ENCODE data around the gene SLC39A10. TPM values are rescaled to one million over a fixed set of nuclear protein-coding genes. Genes with fewer than 3 reads are reported as not detected.

Gene SLC39A10
- total RNA-seq, 1 donor from 2014 or later, result 72.7 TPM

DNA sequence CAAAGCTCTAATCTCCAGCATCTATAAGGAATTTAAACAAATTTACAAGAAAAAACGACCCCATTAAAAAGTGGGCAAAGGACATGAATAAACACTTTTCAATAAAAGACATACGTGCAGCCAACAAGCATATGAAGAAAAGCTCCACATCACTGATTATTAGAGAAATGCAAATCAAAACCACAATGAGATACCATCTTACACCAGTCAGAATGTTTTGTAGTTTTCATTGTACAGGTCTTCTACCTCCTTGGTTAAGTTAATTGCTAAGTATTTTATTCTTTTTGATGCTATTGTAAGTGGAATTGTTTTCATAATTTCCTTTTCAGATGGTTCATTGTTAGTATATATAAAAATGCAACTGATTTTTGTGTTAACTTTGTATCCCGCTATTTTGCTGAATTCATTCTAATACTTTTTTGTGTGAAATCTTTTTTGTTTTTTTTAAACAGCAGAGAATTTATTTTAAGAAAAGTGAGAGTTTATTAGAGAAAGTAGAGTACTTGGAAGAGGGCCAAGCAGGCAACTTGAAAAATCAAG lies 40.7 kb downstream of the SLC39A10 start:
- peaks cover 5% of the 10 kb centered on the region for H3K4me1 Mint-ChIP-seq
- DNase-seq (ENCODE audit: low read depth, low spot score), result no peak
- TF ChIP-seq, protein P1, sequence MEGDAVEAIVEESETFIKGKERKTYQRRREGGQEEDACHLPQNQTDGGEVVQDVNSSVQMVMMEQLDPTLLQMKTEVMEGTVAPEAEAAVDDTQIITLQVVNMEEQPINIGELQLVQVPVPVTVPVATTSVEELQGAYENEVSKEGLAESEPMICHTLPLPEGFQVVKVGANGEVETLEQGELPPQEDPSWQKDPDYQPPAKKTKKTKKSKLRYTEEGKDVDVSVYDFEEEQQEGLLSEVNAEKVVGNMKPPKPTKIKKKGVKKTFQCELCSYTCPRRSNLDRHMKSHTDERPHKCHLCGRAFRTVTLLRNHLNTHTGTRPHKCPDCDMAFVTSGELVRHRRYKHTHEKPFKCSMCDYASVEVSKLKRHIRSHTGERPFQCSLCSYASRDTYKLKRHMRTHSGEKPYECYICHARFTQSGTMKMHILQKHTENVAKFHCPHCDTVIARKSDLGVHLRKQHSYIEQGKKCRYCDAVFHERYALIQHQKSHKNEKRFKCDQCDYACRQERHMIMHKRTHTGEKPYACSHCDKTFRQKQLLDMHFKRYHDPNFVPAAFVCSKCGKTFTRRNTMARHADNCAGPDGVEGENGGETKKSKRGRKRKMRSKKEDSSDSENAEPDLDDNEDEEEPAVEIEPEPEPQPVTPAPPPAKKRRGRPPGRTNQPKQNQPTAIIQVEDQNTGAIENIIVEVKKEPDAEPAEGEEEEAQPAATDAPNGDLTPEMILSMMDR (conservative IDR thresholded peaks at IDR 0.05), result no peak
- no peak overlapping the region for H3K27ac Mint-ChIP-seq (ENCODE audit: unreplicated experiment)
- no peaks in the 10 kb centered on the region for H3K27me3 Mint-ChIP-seq (ENCODE audit: low read depth)
- peaks cover 69% of the 10 kb centered on the region for H3K36me3 Mint-ChIP-seq (ENCODE audit: low read depth)
- H3K4me3 Mint-ChIP-seq, result no peak overlapping the region
- peaks cover 26% of the 10 kb centered on the region for H3K9me3 Mint-ChIP-seq

DNA sequence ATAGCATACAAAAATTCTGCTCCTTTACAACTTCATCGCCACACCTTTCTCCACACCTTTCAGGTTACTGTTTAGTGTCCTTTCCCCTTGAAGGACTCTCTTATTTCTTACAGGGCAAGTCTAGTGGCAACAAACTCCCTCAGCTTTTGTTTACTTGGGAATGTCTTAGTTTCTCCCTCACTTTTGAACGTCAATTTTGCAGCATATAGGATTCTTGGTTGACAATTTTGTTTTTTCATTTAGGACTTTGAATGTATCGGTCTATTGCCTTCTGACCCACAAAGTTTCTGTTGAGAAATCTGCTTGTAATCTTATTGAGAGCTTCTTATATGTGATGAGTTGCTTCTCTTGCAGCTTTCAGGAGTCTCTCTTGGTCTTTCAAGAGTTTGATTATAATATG lies 43.5 kb downstream of the SLC39A10 start:
- Mint-ChIP-seq H3K4me1 (no peaks in the 10 kb centered on the region), H3K27ac (ENCODE audit: unreplicated experiment) (no peak overlapping the region), H3K27me3 (ENCODE audit: low read depth) (no peaks in the 10 kb centered on the region), H3K9me3 (peaks cover 15% of the 10 kb centered on the region), H3K36me3 (ENCODE audit: low read depth) (peaks cover 48% of the 10 kb centered on the region), H3K4me3 (no peak overlapping the region)
- no peak for DNase-seq (ENCODE audit: low read depth, low spot score)
- TF ChIP-seq, protein P1 (conservative IDR thresholded peaks at IDR 0.05), result no peak

DNA sequence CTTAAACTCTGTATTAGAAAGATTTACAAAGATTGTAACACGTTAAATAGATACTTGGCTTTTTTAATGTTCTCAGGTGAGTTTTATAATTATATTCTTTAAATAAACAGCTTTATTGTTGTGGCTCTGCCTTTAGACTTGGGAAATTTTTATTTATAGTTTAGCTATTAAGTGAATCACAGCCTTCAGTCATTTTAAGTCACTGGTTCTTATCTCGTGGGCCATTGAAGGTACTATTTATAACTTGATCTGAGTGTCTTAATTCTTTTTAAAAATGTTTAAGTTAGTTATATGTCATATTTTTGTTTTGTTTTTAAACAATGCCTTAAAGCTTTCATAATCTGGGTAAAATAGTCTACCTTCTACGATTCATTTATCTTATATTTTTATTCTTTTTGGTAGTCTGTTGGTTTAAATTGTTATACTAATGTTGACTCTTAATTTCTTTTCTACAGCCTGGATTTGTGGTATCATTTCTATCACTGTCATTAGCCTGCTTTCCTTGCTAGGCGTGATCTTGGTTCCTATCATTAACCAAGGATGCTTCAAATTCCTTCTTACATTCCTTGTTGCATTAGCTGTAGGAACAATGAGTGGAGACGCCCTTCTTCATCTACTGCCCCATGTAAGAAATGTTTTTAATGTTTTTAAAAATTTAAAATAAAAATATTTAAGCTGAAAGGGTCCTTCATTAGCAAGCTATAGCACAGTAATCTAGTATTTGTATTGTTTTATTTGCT lies 49.3 kb downstream of the SLC39A10 start:
- no peak for DNase-seq (ENCODE audit: low read depth, low spot score)
- H3K9me3 Mint-ChIP-seq, result no peaks in the 10 kb centered on the region
- H3K36me3 Mint-ChIP-seq (ENCODE audit: low read depth), result peaks cover 15% of the 10 kb centered on the region
- no peaks in the 10 kb centered on the region for H3K4me1 Mint-ChIP-seq
- H3K27ac Mint-ChIP-seq (ENCODE audit: unreplicated experiment), result no peak overlapping the region
- no peak overlapping the region for H3K4me3 Mint-ChIP-seq
- TF ChIP-seq, protein P1 (conservative IDR thresholded peaks at IDR 0.05), result no peak
- no peaks in the 10 kb centered on the region for H3K27me3 Mint-ChIP-seq (ENCODE audit: low read depth)

DNA sequence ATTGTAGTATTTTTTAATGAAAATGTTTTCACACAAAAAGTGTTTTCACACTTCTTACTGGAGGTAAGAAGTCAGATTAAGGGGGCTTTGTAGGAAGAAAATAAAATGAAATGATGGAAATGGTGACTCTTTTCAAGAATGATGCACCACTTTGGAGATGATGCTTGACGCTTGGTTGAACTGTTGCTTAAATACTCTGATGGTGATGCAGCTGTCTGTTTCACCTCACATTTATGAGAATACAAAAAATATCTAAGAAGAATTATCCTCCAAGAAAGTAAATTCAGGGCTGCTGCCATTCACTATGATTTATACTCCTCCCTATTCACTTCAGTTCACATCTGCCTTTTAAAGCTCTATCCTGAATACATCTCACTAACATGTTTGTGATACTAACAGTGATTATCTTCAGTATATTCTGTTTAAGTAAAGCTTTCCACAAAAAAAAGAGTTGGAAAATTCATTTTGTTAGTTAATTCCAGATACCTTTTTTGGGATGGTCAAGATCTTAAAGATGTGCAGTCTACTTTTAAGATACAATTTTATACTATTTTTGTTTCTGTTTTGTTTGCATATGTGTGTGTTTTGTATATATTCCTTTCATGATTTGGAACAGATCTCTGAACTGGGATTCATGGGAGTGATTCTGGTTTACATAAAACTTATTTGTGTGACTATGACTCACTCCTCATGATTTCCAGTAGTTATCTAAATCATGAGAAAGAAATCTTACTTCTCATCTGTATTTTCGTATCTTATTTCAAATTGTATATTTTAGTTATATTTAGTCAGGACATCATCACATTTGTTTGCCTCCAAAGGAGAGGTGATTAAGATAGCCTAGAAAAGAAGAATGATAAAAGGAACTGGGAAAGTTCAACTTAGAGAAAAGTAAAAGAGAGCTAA lies 53.1 kb downstream of the SLC39A10 start:
- H3K4me1 Mint-ChIP-seq, result no peaks in the 10 kb centered on the region
- DNase-seq (ENCODE audit: low read depth, low spot score), result no peak
- H3K9me3 Mint-ChIP-seq, result no peaks in the 10 kb centered on the region
- no peaks in the 10 kb centered on the region for H3K27me3 Mint-ChIP-seq (ENCODE audit: low read depth)
- TF ChIP-seq, protein P1 (conservative IDR thresholded peaks at IDR 0.05), result no peak
- peaks cover 24% of the 10 kb centered on the region for H3K36me3 Mint-ChIP-seq (ENCODE audit: low read depth)
- H3K27ac Mint-ChIP-seq (ENCODE audit: unreplicated experiment), result no peak overlapping the region
- H3K4me3 Mint-ChIP-seq, result no peak overlapping the region

DNA sequence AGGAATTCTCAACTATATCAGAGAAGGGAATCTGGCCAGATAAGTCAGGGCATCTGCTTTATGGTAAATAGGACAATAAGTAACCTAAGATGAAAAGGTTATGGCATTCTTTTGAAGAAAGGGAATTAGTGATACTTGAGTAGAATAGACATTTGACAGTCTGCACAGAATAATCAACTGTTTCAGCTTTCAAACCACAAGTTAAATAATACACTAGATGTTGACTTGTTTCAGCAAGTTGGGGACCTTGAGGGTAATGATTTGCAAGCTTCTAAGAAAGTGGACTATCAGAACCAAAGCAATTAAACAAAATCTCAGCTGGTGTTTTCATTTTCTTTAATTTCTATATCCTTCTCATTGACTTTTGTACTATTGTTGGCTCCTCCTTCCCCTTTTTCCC lies 54.5 kb downstream of the SLC39A10 start:
- no peaks in the 10 kb centered on the region for H3K27me3 Mint-ChIP-seq (ENCODE audit: low read depth)
- no peak overlapping the region for H3K27ac Mint-ChIP-seq (ENCODE audit: unreplicated experiment)
- H3K4me1 Mint-ChIP-seq, result no peaks in the 10 kb centered on the region
- H3K4me3 Mint-ChIP-seq, result no peak overlapping the region
- H3K36me3 Mint-ChIP-seq (ENCODE audit: low read depth), result peaks cover 28% of the 10 kb centered on the region
- no peak for DNase-seq (ENCODE audit: low read depth, low spot score)
- H3K9me3 Mint-ChIP-seq, result no peaks in the 10 kb centered on the region
- TF ChIP-seq, protein P1 (conservative IDR thresholded peaks at IDR 0.05), result no peak
